K562 (cell line): ENCODE data around the gene CUL9. TPM values are rescaled to one million over a fixed set of nuclear protein-coding genes. Genes with fewer than 3 reads are reported as not detected.

Experiments
- ARID3B ChIP-seq: fragments of 250-450 bp; sonication (Bioruptor Pico); IDR thresholded peaks from 2 replicates; pipeline ENCODE4 v1.4.0; 2020; ENCODE audit warnings: borderline replicate concordance
- ATF3 ChIP-seq, 2 experiments: fragments of 450-650 bp in 1 of 2; sonication (generic) in 1 of 2; formaldehyde crosslinking in 1 of 2; IDR thresholded peaks in 1 of 2; conservative IDR thresholded peaks in 1 of 2; 2 replicates each; pipeline versions ENCODE4 v1.6.1 to v1.8.1; 2016 to 2023; ENCODE audit warnings: mild to moderate bottlenecking in 2 of 2, moderate library complexity in 2 of 2, inconsistent platforms in 1 of 2, missing genetic modification reagents in 1 of 2
- BACH1 ChIP-seq: fragments of 200-800 bp; sonication (Bioruptor generic); IDR thresholded peaks from 2 replicates; pipeline ENCODE4 v1.6.1; 2016; ENCODE audit warnings: missing genetic modification characterization, missing compliant biosample characterization
- BMI1 ChIP-seq: fragments of 150-350 bp; IDR thresholded peaks from 2 replicates; pipeline ENCODE4 v1.6.1; 2014; ENCODE audit warnings: low read length
- CBFA2T2 ChIP-seq: fragments of 450-650 bp; conservative IDR thresholded peaks from 2 replicates; pipeline ENCODE4 v1.6.1; 2017; ENCODE audit warnings: mild to moderate bottlenecking
- CEBPB ChIP-seq: fragments of 450-650 bp; IDR thresholded peaks from 2 replicates; pipeline ENCODE4 v1.6.1; 2016; ENCODE audit warnings: missing genetic modification characterization, missing compliant biosample characterization
- DNMT1 ChIP-seq: fragments of 450-650 bp; IDR thresholded peaks from 2 replicates; pipeline ENCODE4 v1.6.1; 2016; ENCODE audit warnings: antibody characterized with exemption, mild to moderate bottlenecking
- GABPA ChIP-seq: fragments of 200-800 bp; sonication (Bioruptor generic); conservative IDR thresholded peaks from 2 replicates; pipeline ENCODE4 v1.6.1; 2016; ENCODE audit warnings: low read depth, missing genetic modification characterization, missing compliant biosample characterization
- MLLT1 ChIP-seq, 2 experiments: fragments of 450-650 bp; IDR thresholded peaks; 2 replicates each; pipeline ENCODE4 v1.6.1; 2016
- NFE2L1 ChIP-seq: fragments of 450-650 bp; IDR thresholded peaks from 2 replicates; pipeline ENCODE4 v1.6.1; 2016; ENCODE audit warnings: missing genetic modification characterization, low read depth, mild to moderate bottlenecking, missing compliant biosample characterization, moderate library complexity, borderline replicate concordance
- SP2 ChIP-seq: IDR thresholded peaks from 2 replicates; pipeline ENCODE4 v1.6.1; 2011; ENCODE audit warnings: mild to moderate bottlenecking, low read depth, low read length, moderate library complexity; ENCODE audit not compliant: poor library complexity, severe bottlenecking; ENCODE audit errors: extremely low read depth
- SPI1 ChIP-seq: IDR thresholded peaks from 2 replicates; pipeline ENCODE4 v1.6.1; 2011; ENCODE audit warnings: low read depth, low read length, control low read depth, borderline replicate concordance
- TCF7 ChIP-seq: sonication (generic); IDR thresholded peaks from 2 replicates; pipeline ENCODE4 v1.6.1; 2016; ENCODE audit warnings: antibody characterized with exemption, borderline replicate concordance
- TRIM28 ChIP-seq: fragments of 450-650 bp; IDR thresholded peaks from 2 replicates; pipeline ENCODE4 v1.6.1; 2017
- USF1 ChIP-seq: sonication (generic); formaldehyde crosslinking; IDR thresholded peaks from 2 replicates; pipeline ENCODE4 v1.9.0; 2022; ENCODE audit warnings: mild to moderate bottlenecking, missing genetic modification reagents
- polyA plus RNA-seq, 8 experiments: library from polyadenylated mRNA; depleted of rRNA in 4 of 8; stranded (reverse) in 5 of 8; unstranded in 3 of 8; fragments of >200 nt; fragmentation: Nextera tagmentation in 2 of 8; fragmentation: Illumina TruSeq in 1 of 8; extraction: Ambion mirVana in 2 of 8; extraction: Trizol in 1 of 8; gene quantifications; 2 replicates each; pipeline versions ENCODE4 v1.2.1 to v1.2.3, GENCODE V29; 2011 to 2014; ENCODE audit warnings: inconsistent platforms in 1 of 8, missing spikeins in 1 of 8
- total RNA-seq, 7 experiments: library from RNA; depleted of rRNA in 6 of 7; stranded (reverse); fragments of >200 nt in 6 of 7; fragmentation: Illumina TruSeq in 2 of 7; extraction: Trizol in 2 of 7; gene quantifications; 2 replicates each; pipeline versions ENCODE4 v1.2.1 to v1.2.3, GENCODE V29; 2011 to 2021; ENCODE audit warnings: low replicate concordance in 1 of 7
- TF ChIP-seq, protein P1 (sequence below): sonication (generic); IDR thresholded peaks from 2 replicates; pipeline ENCODE4 v1.6.1; 2016
- TF ChIP-seq, protein P2 (sequence below): fragments of 250-450 bp; sonication (Bioruptor Pico); IDR thresholded peaks from 2 replicates; pipeline ENCODE4 v1.8.0; 2022; ENCODE audit warnings: moderate library complexity, mild to moderate bottlenecking, inconsistent platforms
- TF ChIP-seq, protein P3 (sequence below), 2 experiments: fragments of 450-650 bp in 1 of 2; sonication (generic) in 1 of 2; formaldehyde crosslinking; conservative IDR thresholded peaks; 2 replicates each; pipeline versions ENCODE4 v1.4.0 to v1.8.1; 2020 to 2022; ENCODE audit warnings: mild to moderate bottlenecking in 1 of 2, missing genetic modification reagents in 1 of 2

Gene CUL9
- total and polyA plus RNA-seq, 9 of the 15 experiments (the other 6 are each of a cell fraction or from before 2014, with no cell fraction given): 0.50 to 20.7 (median 6.6) TPM

DNA sequence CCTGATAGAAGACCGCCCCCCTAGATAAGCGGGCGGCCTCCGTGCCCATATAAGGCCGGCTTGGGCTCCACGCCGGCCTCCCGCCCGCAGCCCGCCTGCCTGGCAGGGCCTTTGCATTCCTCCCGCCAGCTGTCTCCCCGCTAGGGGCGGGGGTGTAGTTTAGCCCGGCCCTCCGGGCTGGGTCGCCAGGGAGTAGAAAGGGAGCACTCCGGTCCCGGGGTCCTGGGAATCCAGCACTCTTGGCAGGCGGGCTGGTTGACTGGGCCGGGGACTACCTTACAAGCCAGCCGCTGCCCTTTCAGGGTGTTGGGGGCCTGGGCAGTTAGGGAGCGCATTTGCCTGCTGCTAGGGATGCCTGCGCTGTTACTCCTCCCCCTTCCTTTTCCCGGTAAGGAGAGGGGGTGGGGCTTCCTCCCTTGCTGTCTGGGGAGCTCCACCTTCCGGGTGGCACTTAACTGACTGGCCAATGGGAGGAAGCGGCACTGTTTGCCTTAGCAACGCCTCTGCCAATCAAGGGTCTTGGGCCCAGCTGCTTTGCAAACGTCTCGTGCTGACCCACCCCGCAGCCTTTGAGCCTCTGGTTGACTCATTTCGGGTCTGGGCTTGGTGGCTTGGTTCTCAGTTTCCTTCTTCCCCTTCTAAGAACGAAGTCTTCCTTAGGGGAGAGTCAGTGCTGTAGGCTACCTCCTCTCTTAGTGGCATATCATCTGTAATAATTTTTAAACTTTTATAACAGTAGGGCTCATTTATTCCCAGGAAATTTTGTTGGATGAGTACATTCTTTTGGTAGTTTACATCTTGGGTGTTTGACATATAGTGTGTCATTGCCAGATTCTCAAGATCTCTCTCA lies 7.5 kb upstream of the CUL9 start (continued):
- TF ChIP-seq CEBPB (no peak), TCF7 (no peak), BMI1 (peak; percentile 90), ATF3 (IDR thresholded peaks at IDR 0.05) (peak; percentile 79), ATF3 (CRISPR knock-in tag; conservative IDR thresholded peaks at IDR 0.05) (peak; percentile 58; the same call in 1 of the 2 replicates), MLLT1 (IDR thresholded peaks at IDR 0.05) (no peak), CBFA2T2 (no peak), ARID3B (CRISPR knock-in tag) (peak; percentile 26; the same call in 1 of the 2 replicates), USF1 (no peak), NFE2L1 (tag) (no peak), GABPA (tag) (peak; percentile 63), BACH1 (tag) (no peak), DNMT1 (no peak), SPI1 (peak; percentile 87), TRIM28 (no peak), SP2 (peak; percentile 15)
- TF ChIP-seq, protein P1, sequence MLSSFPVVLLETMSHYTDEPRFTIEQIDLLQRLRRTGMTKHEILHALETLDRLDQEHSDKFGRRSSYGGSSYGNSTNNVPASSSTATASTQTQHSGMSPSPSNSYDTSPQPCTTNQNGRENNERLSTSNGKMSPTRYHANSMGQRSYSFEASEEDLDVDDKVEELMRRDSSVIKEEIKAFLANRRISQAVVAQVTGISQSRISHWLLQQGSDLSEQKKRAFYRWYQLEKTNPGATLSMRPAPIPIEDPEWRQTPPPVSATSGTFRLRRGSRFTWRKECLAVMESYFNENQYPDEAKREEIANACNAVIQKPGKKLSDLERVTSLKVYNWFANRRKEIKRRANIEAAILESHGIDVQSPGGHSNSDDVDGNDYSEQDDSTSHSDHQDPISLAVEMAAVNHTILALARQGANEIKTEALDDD: no peak
- TF ChIP-seq, protein P2, sequence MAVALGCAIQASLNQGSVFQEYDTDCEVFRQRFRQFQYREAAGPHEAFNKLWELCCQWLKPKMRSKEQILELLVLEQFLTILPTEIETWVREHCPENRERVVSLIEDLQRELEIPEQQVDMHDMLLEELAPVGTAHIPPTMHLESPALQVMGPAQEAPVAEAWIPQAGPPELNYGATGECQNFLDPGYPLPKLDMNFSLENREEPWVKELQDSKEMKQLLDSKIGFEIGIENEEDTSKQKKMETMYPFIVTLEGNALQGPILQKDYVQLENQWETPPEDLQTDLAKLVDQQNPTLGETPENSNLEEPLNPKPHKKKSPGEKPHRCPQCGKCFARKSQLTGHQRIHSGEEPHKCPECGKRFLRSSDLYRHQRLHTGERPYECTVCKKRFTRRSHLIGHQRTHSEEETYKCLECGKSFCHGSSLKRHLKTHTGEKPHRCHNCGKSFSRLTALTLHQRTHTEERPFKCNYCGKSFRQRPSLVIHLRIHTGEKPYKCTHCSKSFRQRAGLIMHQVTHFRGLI (CRISPR knock-in tag): no peak
- TF ChIP-seq, protein P3, sequence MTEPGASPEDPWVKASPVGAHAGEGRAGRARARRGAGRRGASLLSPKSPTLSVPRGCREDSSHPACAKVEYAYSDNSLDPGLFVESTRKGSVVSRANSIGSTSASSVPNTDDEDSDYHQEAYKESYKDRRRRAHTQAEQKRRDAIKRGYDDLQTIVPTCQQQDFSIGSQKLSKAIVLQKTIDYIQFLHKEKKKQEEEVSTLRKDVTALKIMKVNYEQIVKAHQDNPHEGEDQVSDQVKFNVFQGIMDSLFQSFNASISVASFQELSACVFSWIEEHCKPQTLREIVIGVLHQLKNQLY (CRISPR knock-in tag; conservative IDR thresholded peaks at IDR 0.05): no peak
